Muscle layer of duodenum (tissue), 2 donors: ENCODE data around the gene TMSB4X.
"Not testable (repeated sequence)": the region's sequence is repeated elsewhere in the genome, so short reads cannot be mapped to it uniquely, and the experiment has no call there.

Experiments
- H3K27ac ChIP-seq: one replicate; pipeline ENCODE4 v1.7.0; 2013; ENCODE audit warnings: mild to moderate bottlenecking, low read length
- H3K27me3 ChIP-seq: one replicate; pipeline ENCODE4 v1.7.0; 2013; ENCODE audit warnings: low read depth, mild to moderate bottlenecking, control low read depth, low read length
- H3K36me3 ChIP-seq, 2 donors: one replicate each; pipeline ENCODE4 v1.7.0; 2013; ENCODE audit warnings: low read length in 2 of 2, control low read depth in 1 of 2, mild to moderate bottlenecking in 1 of 2; ENCODE audit not compliant: insufficient read depth in 2 of 2, control insufficient read depth in 1 of 2
- H3K4me1 ChIP-seq, 2 donors: one replicate each; pipeline ENCODE4 v1.7.0; 2013; ENCODE audit warnings: low read length in 2 of 2, mild to moderate bottlenecking in 2 of 2, control low read depth in 1 of 2, moderate library complexity in 1 of 2; ENCODE audit not compliant: insufficient read depth in 2 of 2, control insufficient read depth in 1 of 2
- H3K4me3 ChIP-seq, 2 donors: one replicate each; pipeline ENCODE4 v1.7.0; 2013; ENCODE audit warnings: low read length in 2 of 2, low read depth in 1 of 2, mild to moderate bottlenecking in 1 of 2
- H3K9me3 ChIP-seq, 2 donors: one replicate each; pipeline ENCODE4 v1.7.0; 2013; ENCODE audit warnings: low read length in 2 of 2, control low read depth in 1 of 2, mild to moderate bottlenecking in 1 of 2; ENCODE audit not compliant: control insufficient read depth in 1 of 2
- donor health status: healthy.

Gene TMSB4X

DNA sequence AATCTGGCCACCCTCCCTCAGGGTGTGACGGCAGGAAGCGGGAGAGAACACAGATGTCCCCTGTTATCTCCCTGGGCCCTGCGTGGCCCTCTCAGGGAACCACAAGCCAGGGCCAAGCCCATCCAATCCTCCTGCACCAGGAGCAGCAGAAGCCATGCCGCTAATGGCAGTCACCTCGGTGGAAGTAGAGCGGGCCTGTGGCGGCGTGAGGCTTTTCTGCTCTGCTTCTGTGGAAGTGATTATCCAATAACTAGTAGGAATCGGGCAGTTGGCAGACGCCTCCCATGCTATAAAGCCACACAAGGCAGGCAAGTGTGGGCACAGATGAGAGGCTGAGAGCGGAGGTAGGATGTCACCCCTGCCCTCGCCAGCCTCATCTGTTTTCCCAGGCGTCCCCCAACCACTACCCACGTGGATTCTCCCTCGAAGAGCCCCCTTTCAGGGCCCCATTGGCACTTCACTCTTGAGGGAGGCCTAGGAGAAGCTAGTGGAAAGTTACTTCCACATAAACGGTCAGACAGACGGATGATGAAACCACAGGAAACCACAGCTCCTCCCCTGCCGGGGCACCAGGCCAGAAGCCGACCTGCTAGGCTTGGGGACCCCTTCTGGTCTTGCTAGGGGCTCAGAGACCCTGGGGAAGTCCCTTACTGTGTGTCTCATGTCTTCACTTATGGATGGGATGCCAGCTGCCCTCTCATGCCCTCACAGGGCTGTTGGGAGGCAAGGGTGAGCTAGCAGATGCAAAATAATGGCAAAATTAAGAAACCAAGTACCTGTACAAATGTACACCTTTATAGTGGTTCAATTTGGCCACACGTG, 18.8 kb upstream of the TMSB4X start:
- Histone ChIP-seq H3K27me3 (no peaks in the 10 kb centered on the region), H3K4me3 (peak overlapping the region; percentile 11 to 16), H3K9me3 (no peaks in the 10 kb centered on the region), H3K36me3 (no peaks in the 10 kb centered on the region), H3K4me1 (no peaks in the 10 kb centered on the region), H3K27ac (peak overlapping the region; percentile 63)

DNA sequence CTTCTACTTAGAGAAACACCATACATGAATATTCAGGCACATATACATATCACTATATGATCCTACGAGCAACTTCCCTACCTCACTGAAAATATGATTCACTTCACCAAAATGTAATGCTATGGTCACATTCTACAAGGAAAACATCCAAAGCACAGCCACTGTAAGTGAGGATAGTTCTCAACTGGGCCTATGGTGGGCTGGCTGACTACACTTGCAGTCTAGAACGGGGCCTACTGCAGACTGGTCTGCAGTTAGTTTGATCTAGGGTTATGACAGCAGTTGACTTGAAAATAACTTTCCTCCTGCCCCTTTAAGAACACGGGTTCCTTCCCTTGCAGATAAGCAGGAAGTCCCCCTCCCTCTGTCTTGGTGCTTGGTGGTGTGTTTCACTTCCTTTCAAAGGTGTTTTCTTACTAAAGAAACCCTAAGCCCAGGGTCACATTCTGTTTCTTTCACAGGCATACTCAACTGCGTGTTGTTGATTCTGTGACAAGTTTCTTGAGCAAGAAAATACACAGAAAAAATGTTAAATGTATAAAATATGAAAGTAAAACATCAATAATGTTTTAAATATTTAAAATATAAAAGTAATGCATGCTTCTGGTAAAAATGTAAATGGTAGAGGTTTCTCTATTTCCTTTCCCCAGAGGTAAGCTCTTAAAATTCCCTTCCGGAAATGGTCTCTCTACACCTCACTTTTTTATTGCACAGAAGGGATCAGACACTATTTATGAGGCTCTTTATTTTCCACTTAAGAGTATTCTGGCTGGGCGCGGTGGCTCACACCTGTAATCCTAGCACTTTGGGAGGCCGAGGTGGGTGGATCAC, 18.0 kb upstream of the TMSB4X start:
- Histone ChIP-seq H3K9me3 (no peaks in the 10 kb centered on the region), H3K36me3 (no peaks in the 10 kb centered on the region), H3K4me1 (no peaks in the 10 kb centered on the region), H3K27ac (peak overlapping the region; percentile 63), H3K27me3 (no peaks in the 10 kb centered on the region), H3K4me3 (peak overlapping the region; percentile 11 to 16)

DNA sequence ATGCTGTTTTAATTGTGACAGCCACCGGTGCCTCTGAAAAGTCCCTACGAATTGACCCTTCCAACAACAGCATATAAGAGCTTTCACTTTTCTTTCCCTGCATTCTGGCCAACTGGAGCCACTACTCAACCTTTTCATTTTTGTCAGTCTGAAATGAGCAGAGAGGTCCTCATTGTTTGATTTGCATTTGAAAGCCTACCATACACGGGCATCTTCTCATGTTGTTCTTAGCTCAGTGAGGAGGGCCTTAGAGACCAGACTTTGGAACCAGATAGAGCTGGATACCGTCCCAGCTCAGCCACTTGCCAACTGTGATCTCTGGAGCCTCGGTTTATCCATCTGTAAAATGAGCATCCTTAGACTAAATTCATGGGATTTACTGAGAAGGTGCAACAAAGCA, 16.9 kb upstream of the TMSB4X start:
- no peak overlapping the region for H3K27ac ChIP-seq
- no peaks in the 10 kb centered on the region for H3K4me1 ChIP-seq
- H3K9me3 ChIP-seq, result no peaks in the 10 kb centered on the region
- H3K4me3 ChIP-seq, result no peak overlapping the region
- no peaks in the 10 kb centered on the region for H3K27me3 ChIP-seq
- no peaks in the 10 kb centered on the region for H3K36me3 ChIP-seq

DNA sequence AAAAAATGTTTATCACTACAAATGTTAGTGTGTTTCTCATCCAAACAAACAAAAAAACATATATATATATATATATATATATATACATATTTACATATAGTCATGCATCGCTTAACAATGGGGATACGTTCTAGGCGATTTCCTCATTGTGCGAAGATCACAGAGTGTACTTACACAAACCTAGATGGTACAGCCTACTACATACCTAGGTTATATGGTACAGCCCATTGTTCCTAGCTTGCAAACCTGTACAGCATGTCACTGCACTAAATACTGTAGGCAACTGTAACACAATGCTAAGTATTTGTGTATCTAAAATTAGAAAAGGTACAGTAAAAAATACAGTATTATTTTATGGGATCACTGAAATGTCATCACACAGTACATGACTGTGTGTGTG, 16.4 kb upstream of the TMSB4X start:
- H3K4me1 ChIP-seq, result no peaks in the 10 kb centered on the region
- H3K27ac ChIP-seq, result no peak overlapping the region
- no peaks in the 10 kb centered on the region for H3K9me3 ChIP-seq
- no peaks in the 10 kb centered on the region for H3K27me3 ChIP-seq
- H3K36me3 ChIP-seq, result no peaks in the 10 kb centered on the region
- H3K4me3 ChIP-seq, result no peak overlapping the region

DNA sequence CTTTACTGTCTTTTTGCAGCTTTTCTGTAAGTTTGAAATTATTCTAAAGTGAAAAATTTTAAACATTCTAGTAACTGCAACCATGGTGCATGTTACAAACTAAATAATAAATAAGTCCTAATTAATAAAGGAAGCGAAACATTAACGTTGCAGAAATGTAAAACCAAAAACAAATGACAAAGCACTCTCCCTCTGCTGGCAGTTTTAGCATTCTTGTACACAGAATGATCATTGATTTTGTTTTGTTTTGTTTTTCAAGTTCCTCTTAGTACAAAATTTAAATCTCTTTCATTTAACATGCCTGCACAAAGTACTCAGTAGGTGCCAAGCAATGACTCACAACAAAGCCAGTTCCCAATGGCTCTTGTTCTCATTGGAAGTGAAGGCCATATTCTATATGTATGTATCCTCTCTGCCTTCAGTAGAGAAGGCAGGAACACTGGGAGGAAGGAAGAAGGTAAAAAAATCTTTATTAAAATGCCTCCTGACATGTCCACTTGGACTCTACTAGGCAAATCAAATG, 13.7 kb upstream of the TMSB4X start:
- Histone ChIP-seq H3K4me3 (no peak overlapping the region), H3K36me3 (no peaks in the 10 kb centered on the region), H3K27me3 (no peaks in the 10 kb centered on the region), H3K9me3 (no peaks in the 10 kb centered on the region), H3K27ac (no peak overlapping the region), H3K4me1 (no peaks in the 10 kb centered on the region)

DNA sequence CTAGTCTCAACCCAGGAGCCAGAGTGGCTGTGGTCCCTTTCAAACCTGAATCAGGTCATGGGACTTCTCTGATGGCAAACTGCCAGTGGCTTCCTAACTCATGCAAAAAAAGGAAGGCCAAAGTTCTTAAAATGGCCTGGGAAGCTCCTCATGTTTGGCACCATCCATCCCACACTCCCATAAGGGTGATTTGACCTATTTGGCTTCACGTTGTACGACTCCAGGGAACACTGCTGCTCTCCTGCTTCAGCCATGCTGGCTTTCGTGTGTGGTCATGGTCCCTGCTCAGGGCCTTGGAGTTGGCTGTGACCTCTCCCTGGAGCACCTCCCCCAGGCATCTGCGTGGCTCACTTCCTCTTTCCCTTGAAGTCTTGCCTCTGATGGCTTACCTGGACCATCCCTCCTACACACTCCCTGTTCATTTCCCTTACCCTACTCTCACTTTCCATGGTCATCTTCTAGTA, 12.8 kb upstream of the TMSB4X start:
- no peaks in the 10 kb centered on the region for H3K9me3 ChIP-seq
- H3K27me3 ChIP-seq, result no peaks in the 10 kb centered on the region
- H3K36me3 ChIP-seq, result no peaks in the 10 kb centered on the region
- H3K4me1 ChIP-seq, result no peaks in the 10 kb centered on the region
- H3K4me3 ChIP-seq, result no peak overlapping the region
- no peak overlapping the region for H3K27ac ChIP-seq

DNA sequence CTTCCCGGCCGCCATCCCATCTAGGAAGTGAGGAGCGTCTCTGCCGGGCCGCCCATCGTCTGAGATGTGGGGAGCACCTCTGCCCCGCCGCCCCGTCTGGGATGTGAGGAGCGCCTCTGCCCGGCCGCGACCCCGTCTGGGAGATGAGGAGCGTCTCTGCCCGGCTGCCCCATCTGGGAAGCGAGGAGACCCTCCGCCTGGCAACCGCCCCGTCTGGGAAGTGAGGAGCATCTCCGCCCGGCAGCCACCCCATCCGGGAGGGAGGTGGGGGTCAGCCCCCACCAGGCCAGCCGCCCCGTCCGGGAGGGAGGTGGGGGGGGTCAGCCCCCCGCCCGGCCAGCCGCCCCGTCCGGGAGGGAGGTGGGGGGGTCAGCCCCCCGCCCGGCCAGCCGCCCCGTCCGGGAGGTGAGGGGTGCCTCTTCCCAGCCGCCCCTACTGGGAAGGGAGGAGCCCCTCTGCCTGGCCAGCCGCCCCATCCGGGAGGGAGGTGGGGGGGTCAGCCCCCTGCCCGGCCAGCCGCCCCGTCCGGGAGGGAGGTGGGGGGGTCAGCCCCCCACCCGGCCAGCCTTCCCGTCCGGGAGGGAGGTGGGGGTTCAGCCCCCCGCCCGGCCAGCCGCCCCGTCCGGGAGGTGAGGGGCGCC, 11.6 kb upstream of the TMSB4X start:
- not testable (repeated sequence) for H3K9me3 ChIP-seq, H3K36me3 ChIP-seq, H3K4me3 ChIP-seq, H3K4me1 ChIP-seq, H3K27ac ChIP-seq, H3K27me3 ChIP-seq

DNA sequence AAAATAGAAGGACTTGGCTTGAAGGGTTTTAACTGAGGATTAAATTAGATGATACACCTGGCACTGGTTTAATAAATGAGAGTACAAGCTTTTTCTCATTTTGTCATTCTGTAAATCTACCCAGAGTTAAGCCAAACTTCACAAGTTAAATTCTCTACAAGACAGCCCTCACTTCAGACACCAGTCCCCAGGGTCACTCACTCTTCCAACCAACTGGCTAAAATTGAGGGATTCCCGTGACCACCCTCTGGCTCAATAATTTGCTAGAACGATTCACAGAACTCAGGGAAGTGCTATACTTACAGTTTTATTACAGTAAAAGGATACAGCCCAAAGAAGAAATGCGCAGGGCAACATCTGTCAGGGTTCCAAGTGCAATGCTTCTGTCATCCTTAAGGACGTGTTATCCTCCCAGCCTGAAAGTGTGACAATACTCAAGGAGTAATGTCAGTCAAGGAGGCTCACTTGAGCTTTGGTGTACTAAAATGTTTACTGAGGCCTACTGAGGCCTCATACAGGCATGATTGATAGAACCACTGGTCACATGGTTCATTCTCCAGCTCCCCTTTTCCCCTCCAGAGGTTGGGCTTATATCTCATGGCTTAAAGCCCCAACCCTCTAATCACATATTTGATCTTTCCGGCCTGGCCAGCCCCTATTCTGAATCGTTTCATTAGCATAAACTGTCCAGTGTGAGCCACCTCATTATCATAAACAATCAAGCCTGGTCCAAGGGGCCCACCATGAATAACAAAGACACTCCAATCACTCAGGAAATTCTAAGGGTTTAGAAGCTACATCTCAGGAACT, 9.6 kb upstream of the TMSB4X start:
- Histone ChIP-seq H3K4me3 (no peak overlapping the region), H3K9me3 (no peaks in the 10 kb centered on the region), H3K4me1 (no peaks in the 10 kb centered on the region), H3K36me3 (no peaks in the 10 kb centered on the region), H3K27me3 (no peaks in the 10 kb centered on the region), H3K27ac (no peak overlapping the region)

DNA sequence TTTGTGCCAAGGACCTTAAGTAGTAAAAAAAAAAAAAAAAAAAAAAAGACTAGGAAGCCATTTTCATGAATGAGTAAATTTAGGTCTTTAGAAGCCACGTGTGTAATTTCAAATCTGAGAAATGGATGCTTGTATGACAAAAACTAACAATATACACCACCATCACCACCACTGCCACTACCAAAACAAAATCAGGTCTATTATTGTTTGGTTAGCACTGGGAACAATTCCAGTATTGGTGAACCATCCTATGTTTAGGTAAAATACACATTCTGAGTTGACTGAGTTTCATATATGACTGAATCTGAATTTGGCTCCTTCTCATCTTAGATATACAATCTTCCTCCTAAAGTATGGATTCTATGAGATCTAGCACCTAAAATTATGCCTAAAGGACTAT, 8.8 kb upstream of the TMSB4X start:
- Histone ChIP-seq H3K9me3 (no peaks in the 10 kb centered on the region), H3K27me3 (no peaks in the 10 kb centered on the region), H3K27ac (no peak overlapping the region), H3K4me3 (no peak overlapping the region), H3K36me3 (no peaks in the 10 kb centered on the region), H3K4me1 (peaks cover 0 to 5% of the 10 kb centered on the region in 2 donors)

DNA sequence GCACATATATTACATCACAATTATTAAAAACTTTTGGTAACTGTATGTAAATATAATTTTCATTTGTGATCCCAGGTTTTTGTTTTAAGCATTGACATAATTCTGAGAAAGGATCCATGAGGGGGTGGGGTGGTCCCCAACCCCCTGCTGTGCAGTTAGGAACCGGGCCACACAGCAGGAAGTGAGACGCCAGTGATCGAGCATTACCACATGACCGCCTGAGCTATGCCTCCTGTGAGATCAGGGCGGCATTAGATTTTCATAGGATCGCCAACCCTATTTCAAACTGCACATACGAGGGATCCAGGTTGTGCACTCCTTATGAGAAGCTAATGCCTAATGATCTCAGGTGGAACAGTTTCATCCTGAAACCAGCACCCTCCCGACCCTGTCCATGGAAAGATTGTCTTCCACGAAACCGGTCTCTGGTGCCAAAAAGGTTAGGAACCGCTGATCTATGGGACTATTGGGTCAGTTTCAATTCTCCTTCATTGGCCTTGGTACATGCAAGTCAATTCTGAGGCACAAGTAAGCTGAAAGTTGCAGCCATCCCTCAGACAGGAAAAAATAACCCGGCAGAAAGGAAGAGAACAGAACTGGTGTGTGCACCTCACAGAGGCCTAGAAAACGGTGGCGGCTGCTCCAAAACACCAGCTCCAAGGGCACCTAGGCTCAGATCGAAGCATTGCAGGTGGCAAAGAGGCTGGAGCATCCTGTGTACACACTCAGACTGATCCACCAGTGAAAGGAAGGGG, 7.0 kb upstream of the TMSB4X start:
- Histone ChIP-seq H3K27me3 (no peaks in the 10 kb centered on the region), H3K9me3 (no peaks in the 10 kb centered on the region), H3K36me3 (no peaks in the 10 kb centered on the region), H3K4me3 (no peak overlapping the region), H3K27ac (no peak overlapping the region), H3K4me1 (peaks cover 4 to 5% of the 10 kb centered on the region in 2 donors)
